ENCODE measurements around the gene OR2A2.

GRCh38 chr7:144148224-144148827 is 38.9 kb downstream of the OR2A2 start:
- TF ChIP-seq SUZ12 (IDR thresholded peaks at IDR 0.05) (no peak), HDGF (IDR thresholded peaks at IDR 0.05; ENCODE audit: borderline replicate concordance) (no peak), FOXM1 (IDR thresholded peaks at IDR 0.05; ENCODE audit: borderline replicate concordance) (no peak), NFRKB (IDR thresholded peaks at IDR 0.05) (no peak), BHLHE40 (IDR thresholded peaks at IDR 0.05; ENCODE audit: borderline replicate concordance) (no peak), ZNF384 (IDR thresholded peaks at IDR 0.05) (no peak), ELF4 (IDR thresholded peaks at IDR 0.05) (no peak), FOXA1 (IDR thresholded peaks at IDR 0.05) (no peak), PKNOX1 (IDR thresholded peaks at IDR 0.05) (no peak), LEF1 (IDR thresholded peaks at IDR 0.05; ENCODE audit: borderline replicate concordance) (no peak), FOXK2 (IDR thresholded peaks at IDR 0.05) (no peak)

All from HEK293T (cell line).